ENCODE results near the gene DHX32. TPM values are rescaled to one million over a fixed set of nuclear protein-coding genes. Genes with fewer than 3 reads are reported as not detected.
"Not testable (repeated sequence)": the region's sequence is repeated elsewhere in the genome, so short reads cannot be mapped to it uniquely, and the experiment has no call there.

The DHX32 gene
- total RNA-seq, result 29.2 TPM

- DNase-seq, result no peak
Observed at GRCh38 chr10:125881192-125881591, at the start of gene DHX32. TSS of gene DHX32 (minus strand) at chr10:125881292. CDS start at chr10:125880824, 468 bp downstream.

- DNase-seq, result no peak
Observed at GRCh38 chr10:125929618-125930017, 48.5 kb upstream of the DHX32 start.

GRCh38 chr10:125928928-125929585 is 48.0 kb upstream of the DHX32 start:
- DNase-seq, result peak; percentile 12

GRCh38 chr10:125927265-125927664 is 46.2 kb upstream of the DHX32 start:
- not testable (repeated sequence) for DNase-seq

DNA sequence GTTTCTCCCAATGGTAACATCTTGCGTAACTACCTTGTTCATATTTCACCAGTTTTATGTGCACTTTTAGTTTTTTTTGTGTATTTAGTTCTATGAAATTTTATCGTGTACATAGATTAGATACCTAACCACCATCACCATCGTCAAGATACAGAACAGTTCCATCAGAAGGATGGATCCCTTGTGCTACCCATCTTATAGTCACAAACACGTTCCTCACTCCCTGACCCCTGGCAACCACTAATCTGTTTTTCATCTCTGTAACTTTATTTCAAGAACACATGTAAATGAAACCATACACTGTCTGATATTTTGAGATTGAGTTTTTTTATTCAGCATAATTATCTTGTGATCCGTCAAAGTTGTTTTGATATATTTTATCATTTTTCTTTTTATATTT is 45.2 kb upstream of the DHX32 start:
- no peak for DNase-seq

GRCh38 chr10:125925262-125925834 is 44.3 kb upstream of the DHX32 start:
- DNase-seq, result no peak

DNA sequence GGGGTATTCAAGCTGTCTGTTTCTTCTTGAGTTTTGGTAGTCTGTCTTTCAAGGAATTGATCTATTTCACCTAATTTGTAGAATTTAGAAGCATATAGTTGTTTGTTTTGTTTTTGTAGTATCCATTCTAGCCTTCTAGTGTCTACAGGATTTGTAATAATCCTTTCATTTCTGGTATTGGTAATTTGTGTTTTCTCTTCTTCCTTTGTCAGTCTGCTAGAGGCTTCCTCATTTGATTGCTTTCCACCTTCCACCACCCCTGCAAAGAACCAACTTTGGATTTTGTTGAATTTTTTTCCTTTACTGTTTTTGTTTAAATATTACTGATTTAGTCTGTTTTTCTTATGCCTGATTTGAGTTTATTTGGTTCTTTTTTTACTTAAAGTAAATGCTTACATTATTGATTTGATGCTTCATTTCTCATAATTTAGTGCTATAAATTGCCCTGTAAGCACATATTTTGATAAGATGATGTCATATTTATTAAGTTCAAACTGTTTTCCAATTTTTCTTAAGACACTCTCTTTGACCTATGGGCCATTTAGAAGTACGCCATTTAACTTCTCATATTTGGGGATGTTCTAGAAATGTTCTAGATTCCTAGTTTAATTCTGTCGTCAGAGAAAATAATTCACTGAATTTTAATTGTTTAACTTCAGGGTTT is 40.7 kb upstream of the DHX32 start:
- DNase-seq, result not testable (repeated sequence)

DNA sequence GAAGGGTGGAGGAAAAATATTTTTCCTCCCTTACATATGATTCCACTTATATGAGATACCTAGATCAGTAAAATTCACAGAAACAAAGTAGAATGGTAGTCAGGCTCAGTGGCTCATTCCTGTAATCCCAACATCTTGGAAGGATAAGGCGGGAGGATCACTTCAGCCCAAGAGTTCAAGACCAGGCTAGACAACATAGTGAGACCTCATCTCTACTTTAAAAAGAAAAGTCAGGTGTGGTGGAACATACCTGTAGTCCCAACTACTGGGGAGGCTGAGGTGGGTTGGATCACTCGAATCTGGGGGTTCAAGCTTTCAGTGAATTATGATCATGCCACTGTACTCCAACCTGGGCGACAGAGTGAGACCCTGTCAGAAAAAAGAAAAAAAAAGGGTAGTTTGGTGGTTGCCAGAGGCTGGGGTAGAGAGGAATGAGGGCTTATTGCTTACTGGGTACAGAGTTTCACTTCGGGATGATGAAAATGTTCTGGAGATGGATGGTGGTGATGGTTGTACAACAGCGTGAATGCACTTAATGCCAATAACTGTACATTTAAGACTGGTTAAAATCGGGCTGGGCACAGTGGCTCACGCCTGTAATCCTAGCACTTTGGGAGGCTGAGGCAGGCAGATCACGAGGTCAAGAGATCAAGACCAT is 36.7 kb upstream of the DHX32 start:
- DNase-seq, result not testable (repeated sequence)

DNA sequence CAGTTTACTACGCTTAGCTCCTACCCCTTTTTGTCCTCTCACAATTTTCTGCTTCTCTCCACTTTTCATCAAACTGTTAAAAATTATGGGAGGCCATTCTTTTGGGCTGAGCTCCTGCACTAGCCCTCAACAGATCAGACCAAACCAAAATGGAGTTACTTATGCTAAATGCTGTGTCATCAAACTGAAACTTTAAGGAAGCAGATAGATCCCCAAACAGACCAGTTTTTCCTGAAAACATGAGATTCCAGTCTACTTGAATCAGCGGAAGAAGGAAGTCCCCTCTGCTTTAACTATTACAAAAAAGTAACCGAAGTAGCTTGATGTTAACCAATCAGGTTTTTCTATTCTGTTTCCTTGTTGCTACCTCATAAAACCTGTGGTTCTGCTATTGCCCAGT is 35.9 kb upstream of the DHX32 start:
- no peak for DNase-seq

DNA sequence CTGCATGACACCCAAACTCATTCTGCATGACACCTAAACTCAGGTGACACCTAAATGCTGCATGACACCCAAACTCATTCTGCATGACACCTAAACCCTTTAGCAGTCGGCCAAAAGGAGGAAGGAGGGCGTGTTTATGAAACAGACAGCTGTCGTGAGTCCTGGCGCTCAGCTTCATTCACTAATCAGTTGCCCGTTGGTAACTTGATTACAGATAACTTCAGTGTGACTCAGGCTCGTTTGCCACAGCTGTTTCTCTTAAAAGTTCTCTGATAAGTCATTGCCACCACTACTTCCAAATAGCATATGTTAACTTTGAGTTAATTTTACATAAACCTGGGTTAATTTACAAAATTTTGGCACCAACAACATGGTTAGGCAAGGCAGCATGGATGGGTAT is 32.2 kb upstream of the DHX32 start:
- peak; percentile 25 for DNase-seq

- DNase-seq, result no peak
Observed at GRCh38 chr10:125911990-125912389, 30.9 kb upstream of the DHX32 start.

- no peak for DNase-seq
Observed at GRCh38 chr10:125911145-125911544, 30.1 kb upstream of the DHX32 start.

- not testable (repeated sequence) for DNase-seq
Observed at GRCh38 chr10:125909491-125909890, 28.4 kb upstream of the DHX32 start.

DNA sequence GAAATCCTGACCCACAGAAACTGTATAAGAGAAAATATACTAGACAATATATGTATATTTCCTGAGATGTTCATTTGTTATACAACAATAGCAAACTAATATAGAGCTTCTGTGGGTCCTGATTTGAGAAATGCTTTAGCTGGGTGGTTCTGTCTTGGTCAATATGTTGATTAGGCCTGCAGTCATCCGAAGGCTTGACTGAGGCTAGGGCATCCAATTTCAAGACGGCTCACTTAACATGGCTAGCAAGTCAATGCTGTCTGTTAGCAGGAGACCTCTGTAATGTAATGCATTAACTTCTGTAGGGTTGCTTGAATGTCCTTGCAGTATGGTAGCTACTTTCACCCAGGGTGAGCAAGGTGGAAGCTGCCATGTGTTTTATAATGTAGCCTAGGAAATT is 27.7 kb upstream of the DHX32 start:
- not testable (repeated sequence) for DNase-seq

- DNase-seq, result not testable (repeated sequence)
Observed at GRCh38 chr10:125907598-125907997, 26.5 kb upstream of the DHX32 start.

GRCh38 chr10:125905069-125905994 is 24.2 kb upstream of the DHX32 start:
- not testable (repeated sequence) for DNase-seq

DNA sequence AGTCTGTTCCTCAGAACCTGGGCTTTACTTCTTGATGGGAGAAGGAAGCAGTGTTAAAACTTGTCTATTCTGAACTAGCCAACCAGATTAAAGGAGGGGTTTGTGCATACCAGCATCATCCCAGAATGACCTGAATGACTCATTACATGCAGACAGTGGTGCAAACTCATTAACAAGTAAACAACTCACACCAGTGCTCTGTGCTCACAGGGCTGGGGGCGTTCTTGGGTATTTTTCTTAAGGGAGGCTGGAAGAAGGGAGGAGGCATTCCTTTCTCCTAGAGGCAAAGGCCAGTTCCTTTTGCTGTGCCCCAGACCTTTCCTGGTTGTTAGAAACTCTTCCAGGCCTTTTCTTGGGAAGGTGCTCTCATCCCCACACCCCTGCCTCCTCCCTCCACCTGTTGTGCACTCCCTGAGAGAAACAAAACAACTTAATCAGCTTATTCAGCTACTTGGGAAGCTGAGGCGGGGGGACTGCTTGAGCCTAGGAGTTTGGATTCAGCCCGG is 22.1 kb upstream of the DHX32 start:
- DNase-seq, result not testable (repeated sequence)

DNA sequence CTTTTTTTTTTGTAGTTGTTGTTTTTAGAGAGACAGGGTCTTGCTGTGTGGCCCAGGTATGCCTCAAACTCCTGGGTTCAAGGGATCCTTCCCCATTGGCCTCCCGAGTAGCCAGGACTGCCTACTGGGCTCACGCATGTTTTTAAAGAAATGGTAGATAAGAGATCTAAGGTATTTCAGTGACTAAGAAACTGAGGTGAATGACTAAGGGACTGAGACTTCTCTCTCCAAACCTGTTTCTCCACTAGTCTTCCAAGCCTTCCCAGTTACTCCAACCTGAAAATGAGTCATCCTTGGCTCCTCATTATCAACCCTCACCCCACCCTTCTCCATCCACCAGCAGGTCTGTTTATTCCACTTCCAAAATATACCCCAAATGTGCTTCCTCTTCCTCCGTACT is 19.9 kb upstream of the DHX32 start:
- DNase-seq, result not testable (repeated sequence)

- not testable (repeated sequence) for DNase-seq
Observed at GRCh38 chr10:125897317-125897716, 16.2 kb upstream of the DHX32 start.

DNA sequence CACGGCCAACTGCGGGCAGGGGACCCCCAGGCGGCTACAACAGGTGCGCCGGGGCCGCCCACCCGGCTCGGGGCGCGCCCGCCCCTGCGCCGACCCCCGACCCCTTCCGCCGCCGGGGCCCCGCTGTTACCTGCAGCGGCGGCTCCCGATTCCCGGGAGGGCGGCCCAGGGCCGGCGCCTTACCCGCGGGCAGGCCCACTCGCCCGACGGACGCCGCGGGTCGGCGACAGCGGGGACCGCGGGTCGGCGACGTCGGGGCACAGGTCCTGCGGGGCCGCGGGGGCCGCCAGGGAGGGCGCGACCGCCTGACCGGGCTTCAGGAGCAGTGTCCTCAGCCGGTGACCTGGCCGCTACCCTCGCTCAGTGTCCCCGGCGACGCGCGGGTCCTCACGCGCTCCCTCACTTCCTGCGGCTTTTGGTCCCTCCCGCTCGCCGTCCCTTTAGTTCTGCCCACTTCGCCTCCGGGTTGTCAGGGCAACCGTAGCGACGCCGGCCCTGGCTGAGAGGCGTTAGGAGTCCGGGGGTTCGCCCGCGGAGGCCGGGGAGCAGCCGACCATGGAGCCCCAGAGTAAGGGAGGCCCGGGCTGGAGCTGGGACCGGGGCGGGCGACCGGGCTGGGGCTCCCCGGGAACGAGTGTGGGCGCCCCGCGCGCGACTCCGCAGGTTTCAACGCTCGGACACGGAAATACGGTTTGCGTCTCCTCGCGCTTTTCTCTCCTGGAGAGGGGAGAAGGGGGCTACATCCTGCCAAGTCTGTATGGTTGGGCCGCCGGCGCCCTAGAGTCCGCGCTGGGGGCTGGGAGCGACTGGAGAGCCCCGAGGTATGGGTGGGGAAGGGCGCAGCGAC is 15.2 kb upstream of the DHX32 start, which contains the start of gene FANK1:
FANK1 (plus strand) TSS at position 477 of the 847 bp plus-strand sequence; CDS start at position 556, 79 bp downstream.
- DNase-seq, result peak; percentile 95

All from tongue (tissue), 2 donors.